Neutrophil (primary cell): ENCODE results near the gene TMEM108.

Source experiments
- H3K27ac ChIP-seq: fragments of 200-600 bp; sonication (generic); 2 replicates; pipeline ENCODE4 v1.5.1; 2016; ENCODE audit warnings: mild to moderate bottlenecking, moderate library complexity
- H3K27me3 ChIP-seq: fragments of 200-600 bp; sonication (generic); 2 replicates; pipeline ENCODE4 v1.6.0; 2016; ENCODE audit warnings: mild to moderate bottlenecking
- H3K36me3 ChIP-seq: fragments of 200-600 bp; sonication (generic); 2 replicates; pipeline ENCODE4 v1.5.1; 2017
- H3K4me1 ChIP-seq, 2 experiments: fragments of 200-600 bp in 1 of 2; sonication (generic) in 1 of 2; 1 replicate in 1 of 2; 2 replicates in 1 of 2; pipeline versions ENCODE4 v1.5.1 to v1.6.1; 2013 to 2016; ENCODE audit warnings: low read depth in 1 of 2, low read length in 1 of 2, mild to moderate bottlenecking in 1 of 2, moderate library complexity in 1 of 2; ENCODE audit not compliant: control insufficient read depth in 1 of 2, insufficient read depth in 1 of 2
- H3K4me3 ChIP-seq, 2 experiments: fragments of 200-600 bp in 1 of 2; sonication (generic) in 1 of 2; 1 replicate in 1 of 2; 2 replicates in 1 of 2; pipeline ENCODE4 v1.5.1; 2013 to 2016; ENCODE audit warnings: low read depth in 1 of 2, low read length in 1 of 2, mild to moderate bottlenecking in 1 of 2, moderate library complexity in 1 of 2
- H3K9me3 ChIP-seq: fragments of 200-600 bp; sonication (generic); 2 replicates; pipeline ENCODE4 v1.5.1; 2016
- CTCF ChIP-seq: fragments of 200-600 bp; sonication (generic); IDR thresholded peaks from 2 replicates; pipeline ENCODE4 v1.5.1; 2016; ENCODE audit warnings: antibody characterized with exemption

The TMEM108 gene

GRCh38 chr3:133367956-133368355, 329.8 kb downstream of the TMEM108 start:
- H3K36me3 ChIP-seq: no peaks in the 10 kb centered on the region
- no peaks in the 10 kb centered on the region for H3K9me3 ChIP-seq
- no peak for TF ChIP-seq CTCF
- H3K27me3 ChIP-seq: no peaks in the 10 kb centered on the region
- no peak overlapping the region for H3K27ac ChIP-seq
- H3K4me3 ChIP-seq: no peak overlapping the region
- H3K4me1 ChIP-seq: no peaks in the 10 kb centered on the region

GRCh38 chr3:133368371-133369067, 330.3 kb downstream of the TMEM108 start:
- no peak for TF ChIP-seq CTCF
- Histone ChIP-seq H3K4me1 (no peaks in the 10 kb centered on the region), H3K36me3 (no peaks in the 10 kb centered on the region), H3K27me3 (no peaks in the 10 kb centered on the region), H3K27ac (no peak overlapping the region), H3K4me3 (no peak overlapping the region), H3K9me3 (no peaks in the 10 kb centered on the region)

- Histone ChIP-seq H3K9me3 (no peaks in the 10 kb centered on the region), H3K27ac (no peak overlapping the region), H3K36me3 (no peaks in the 10 kb centered on the region), H3K4me1 (no peaks in the 10 kb centered on the region), H3K27me3 (no peaks in the 10 kb centered on the region), H3K4me3 (no peak overlapping the region)
- TF ChIP-seq CTCF: no peak
Measured at GRCh38 chr3:133369068-133369440, 330.9 kb downstream of the TMEM108 start.

GRCh38 chr3:133371181-133371580, 333.0 kb downstream of the TMEM108 start:
- no peak overlapping the region for H3K4me3 ChIP-seq
- H3K27ac ChIP-seq: no peak overlapping the region
- no peaks in the 10 kb centered on the region for H3K27me3 ChIP-seq
- no peaks in the 10 kb centered on the region for H3K9me3 ChIP-seq
- H3K36me3 ChIP-seq: no peaks in the 10 kb centered on the region
- H3K4me1 ChIP-seq: no peaks in the 10 kb centered on the region
- TF ChIP-seq CTCF: no peak

GRCh38 chr3:133371676-133372075, 333.5 kb downstream of the TMEM108 start:
- Histone ChIP-seq H3K4me3 (no peak overlapping the region), H3K36me3 (no peaks in the 10 kb centered on the region), H3K9me3 (no peaks in the 10 kb centered on the region), H3K27me3 (no peaks in the 10 kb centered on the region), H3K27ac (no peak overlapping the region), H3K4me1 (no peaks in the 10 kb centered on the region)
- no peak for TF ChIP-seq CTCF
